Tibial nerve (tissue), 4 donors: ENCODE data around the gene LEFTY2. TPM values are rescaled to one million over a fixed set of nuclear protein-coding genes. Genes with fewer than 3 reads are reported as not detected.

Source experiments
- DNase-seq, 2 donors: peaks; one replicate each; pipeline ENCODE4 v3.0.0-alpha.2; 2019; ENCODE audit warnings: low spot score in 2 of 2
- H3K27ac ChIP-seq, 4 donors: fragments of 200-600 bp; sonication (generic) in 3 of 4; one replicate each; pipeline ENCODE4 v1.5.1; 2017 to 2019; ENCODE audit warnings: mild to moderate bottlenecking in 1 of 4
- H3K27me3 ChIP-seq, 2 donors: fragments of 200-600 bp; sonication (generic) in 1 of 2; one replicate each; pipeline versions ENCODE4 v1.5.1 to v1.6.0; 2017 to 2019
- H3K36me3 ChIP-seq, 3 donors: fragments of 200-600 bp; sonication (generic); one replicate each; pipeline ENCODE4 v1.5.1; 2018 to 2019
- H3K4me1 ChIP-seq, 4 donors: fragments of 200-600 bp; sonication (generic) in 3 of 4; one replicate each; pipeline ENCODE4 v1.5.1; 2017 to 2019
- H3K4me3 ChIP-seq, 4 donors: fragments of 200-600 bp; sonication (generic) in 3 of 4; one replicate each; pipeline ENCODE4 v1.5.1; 2017 to 2019; ENCODE audit warnings: mild to moderate bottlenecking in 1 of 4, moderate library complexity in 1 of 4
- H3K9me3 ChIP-seq, 4 donors: fragments of 200-600 bp; sonication (generic) in 3 of 4; one replicate each; pipeline ENCODE4 v1.5.1; 2017 to 2019
- CTCF ChIP-seq, 5 experiments: fragments of 200-600 bp in 3 of 5; fragments of 450-650 bp in 2 of 5; sonication (generic) in 3 of 5; IDR thresholded peaks; one replicate each; pipeline ENCODE4 v1.5.1; 2016 to 2019; ENCODE audit warnings: antibody characterized with exemption in 5 of 5, mild to moderate bottlenecking in 3 of 5, moderate library complexity in 2 of 5
- EP300 ChIP-seq, 2 donors: sonication (generic); formaldehyde crosslinking; IDR thresholded peaks; one replicate each; pipeline ENCODE4 v1.6.1; 2017; ENCODE audit warnings: antibody characterized with exemption in 2 of 2, mild to moderate bottlenecking in 1 of 2
- POLR2A ChIP-seq, 2 donors: fragments of 450-650 bp; IDR thresholded peaks; one replicate each; pipeline ENCODE4 v1.6.1; 2017; ENCODE audit warnings: antibody characterized with exemption in 2 of 2, mild to moderate bottlenecking in 2 of 2, moderate library complexity in 2 of 2
- WGBS, 2 donors: methylation state at CpG; one replicate each; pipeline ENCODE4 v1.1.5; 2018; 5-methylcytosine and 5-hydroxymethylcytosine counted together
- total RNA-seq, 4 donors: library from RNA; depleted of rRNA; stranded (reverse); fragments of >200 nt; gene quantifications; one replicate each; pipeline ENCODE4 v1.1.0, GENCODE V29; 2016

The LEFTY2 gene
- total RNA-seq, 4 donors from 2014 or later: not detected

- WGBS, 2 donors: 76 to 91% methylated on average over 7 of the region's 7 CpGs
- no peak overlapping the region for H3K27ac ChIP-seq
- H3K4me3 ChIP-seq: no peak overlapping the region
- H3K9me3 ChIP-seq: no peaks in the 10 kb centered on the region
- DNase-seq: no peak
- peaks cover 0 to 69% (median 0%) of the 10 kb centered on the region in 3 donors for H3K36me3 ChIP-seq
- TF ChIP-seq POLR2A (IDR thresholded peaks at IDR 0.05) (no peak), CTCF (IDR thresholded peaks at IDR 0.05) (no peak), EP300 (IDR thresholded peaks at IDR 0.05) (no peak)
- peaks cover 0 to 21% (median 6%) of the 10 kb centered on the region in 4 donors for H3K4me1 ChIP-seq
- no peaks in the 10 kb centered on the region for H3K27me3 ChIP-seq
Observed at GRCh38 chr1:225915538-225915991, 25.5 kb downstream of the LEFTY2 start.

- Histone ChIP-seq H3K27me3 (no peaks in the 10 kb centered on the region), H3K4me3 (no peak overlapping the region), H3K27ac (no peak overlapping the region), H3K36me3 (peaks cover 0 to 63% (median 0%) of the 10 kb centered on the region in 3 donors), H3K4me1 (peaks cover 0 to 16% (median 4%) of the 10 kb centered on the region in 4 donors), H3K9me3 (no peaks in the 10 kb centered on the region)
- no peak for TF ChIP-seq CTCF (IDR thresholded peaks at IDR 0.05)
- TF ChIP-seq EP300 (IDR thresholded peaks at IDR 0.05): no peak
- TF ChIP-seq POLR2A (IDR thresholded peaks at IDR 0.05): no peak
- WGBS, 2 donors: 80 to 81% methylated on average over 6 of the region's 6 CpGs
- DNase-seq: no peak
Observed at GRCh38 chr1:225914947-225915346, 26.1 kb downstream of the LEFTY2 start.

- no peak overlapping the region for H3K27ac ChIP-seq
- peaks cover 0 to 10% (median 4%) of the 10 kb centered on the region in 4 donors for H3K4me1 ChIP-seq
- no peaks in the 10 kb centered on the region for H3K27me3 ChIP-seq
- TF ChIP-seq CTCF (IDR thresholded peaks at IDR 0.05) (no peak), EP300 (IDR thresholded peaks at IDR 0.05) (no peak)
- H3K36me3 ChIP-seq: peaks cover 0 to 57% (median 0%) of the 10 kb centered on the region in 3 donors
- no peaks in the 10 kb centered on the region for H3K9me3 ChIP-seq
- no peak overlapping the region for H3K4me3 ChIP-seq
- no peak for DNase-seq
- 83 to 94% methylated on average over 6 of the region's 6 CpGs for WGBS, 2 donors
Observed at GRCh38 chr1:225914391-225914790, 26.6 kb downstream of the LEFTY2 start.

GRCh38 chr1:225911191-225912130, 29.6 kb downstream of the LEFTY2 start:
- peaks cover 0 to 9% (median 4%) of the 10 kb centered on the region in 4 donors for H3K4me1 ChIP-seq
- peak; percentile 49 to 52 for DNase-seq
- H3K27me3 ChIP-seq: no peaks in the 10 kb centered on the region
- H3K27ac ChIP-seq: no peak overlapping the region
- H3K4me3 ChIP-seq: peak overlapping the region in 1 of 4 donors; percentile 10
- H3K9me3 ChIP-seq: no peaks in the 10 kb centered on the region
- 33 to 49% methylated on average over 41 to 51 of the region's 53 CpGs for WGBS, 2 donors
- peaks cover 0 to 28% (median 0%) of the 10 kb centered on the region in 3 donors for H3K36me3 ChIP-seq
- no peak for TF ChIP-seq EP300 (IDR thresholded peaks at IDR 0.05)
- no peak for TF ChIP-seq POLR2A (IDR thresholded peaks at IDR 0.05)
- TF ChIP-seq CTCF (IDR thresholded peaks at IDR 0.05): peak; percentile 83 to 95 (median 92)

GRCh38 chr1:225909477-225909876, 31.5 kb downstream of the LEFTY2 start:
- Histone ChIP-seq H3K36me3 (peaks cover 0 to 10% (median 0%) of the 10 kb centered on the region in 3 donors), H3K4me3 (no peak overlapping the region)

More at GRCh38 chr1:225909477-225909876, 31.5 kb downstream of the LEFTY2 start:
- WGBS, 2 donors: 97 to 100% methylated on average over 1 of the region's 1 CpG
- TF ChIP-seq EP300 (IDR thresholded peaks at IDR 0.05) (no peak), POLR2A (IDR thresholded peaks at IDR 0.05) (no peak), CTCF (IDR thresholded peaks at IDR 0.05) (no peak)
- no peak for DNase-seq
- Histone ChIP-seq H3K27me3 (no peaks in the 10 kb centered on the region), H3K4me1 (peaks cover 0 to 9% (median 4%) of the 10 kb centered on the region in 4 donors), H3K27ac (no peak overlapping the region), H3K9me3 (no peaks in the 10 kb centered on the region)
